Sigmoid colon (tissue), 4 donors: ENCODE measurements around the gene ROBO1.

ENCODE experiments used
- CTCF ChIP-seq, 4 experiments: fragments of 450-650 bp in 3 of 4; fragments of 200-600 bp in 1 of 4; IDR thresholded peaks; one replicate each; pipeline ENCODE4 v1.5.1; 2016 to 2019; ENCODE audit warnings: antibody characterized with exemption in 4 of 4, mild to moderate bottlenecking in 3 of 4, moderate library complexity in 2 of 4
- EP300 ChIP-seq, 4 donors: sonication (generic); formaldehyde crosslinking; IDR thresholded peaks; one replicate each; pipeline ENCODE4 v1.6.1; 2017; ENCODE audit warnings: antibody characterized with exemption in 4 of 4
- POLR2A ChIP-seq, 2 donors: fragments of 450-650 bp; IDR thresholded peaks; one replicate each; pipeline ENCODE4 v1.6.1; 2016; ENCODE audit warnings: antibody characterized with exemption in 2 of 2, mild to moderate bottlenecking in 2 of 2, moderate library complexity in 2 of 2

- TF ChIP-seq EP300 (IDR thresholded peaks at IDR 0.05), result no peak
- TF ChIP-seq POLR2A (IDR thresholded peaks at IDR 0.05), result no peak
- no peak for TF ChIP-seq CTCF (IDR thresholded peaks at IDR 0.05)
Observed at GRCh38 chr3:79039192-79039591, 728.6 kb downstream of the ROBO1 start.
